NT2/D1 (cell line): Measurements from ENCODE around the gene PKP3.

Source experiments
- YY1 ChIP-seq: IDR thresholded peaks from 2 replicates; pipeline ENCODE4 v1.6.1; 2011; ENCODE audit not compliant: insufficient read length, insufficient read depth
- ZNF274 ChIP-seq: IDR thresholded peaks from 2 replicates; pipeline ENCODE4 v1.6.1; 2011; ENCODE audit warnings: mild to moderate bottlenecking, low read depth, low read length

- TF ChIP-seq YY1 (no peak), ZNF274 (no peak)
These were observed 22.2 kb downstream of the PKP3 start for GRCh38 chr11:416051-416756.
